ENCODE results near the gene PABPN1. TPM values are rescaled to one million over a fixed set of nuclear protein-coding genes. Genes with fewer than 3 reads are reported as not detected.

The PABPN1 gene
- total and polyA plus RNA-seq, 4 donors = 40.9 to 59.6 (median 48.0) TPM

GRCh38 chr14:23299986-23300686 lies 21.1 kb upstream of the PABPN1 start:
- Histone ChIP-seq H3K4me3 (ENCODE audit: low read depth in 1 of 3, low read length in 3 of 3) (peak overlapping the region; percentile 62 to 69 (median 67)), H3K27me3 (ENCODE audit: control insufficient read depth in 4 of 4, insufficient read depth in 4 of 4, low read length in 3 of 4) (no peaks in the 10 kb centered on the region), H3K9me3 (ENCODE audit: control insufficient read depth in 4 of 4, low read length in 3 of 4) (no peaks in the 10 kb centered on the region), H3K9ac (ENCODE audit: low read depth in 1 of 2, low read length in 2 of 2) (peak overlapping the region; percentile 81 to 93), H3K36me3 (ENCODE audit: control insufficient read depth in 4 of 4, insufficient read depth in 3 of 4, low read depth in 1 of 4, low read length in 3 of 4) (peaks cover 0 to 5% (median 2%) of the 10 kb centered on the region in 4 donors), H3K4me1 (ENCODE audit: control insufficient read depth in 4 of 4, insufficient read depth in 4 of 4, low read length in 3 of 4) (peaks cover 0 to 22% (median 13%) of the 10 kb centered on the region in 4 donors), H3K27ac (ENCODE audit: low read depth in 1 of 2, low read length in 2 of 2) (peak overlapping the region; percentile 75 to 97)
- DNase-seq (ENCODE audit: low spot score) = no peak
- 79% methylated on average over 10 of the region's 10 CpGs for WGBS
- TF ChIP-seq ATF3 (IDR thresholded peaks at IDR 0.05) (no peak), GABPA (IDR thresholded peaks at IDR 0.05 in 1 of 2, conservative IDR thresholded peaks at IDR 0.05 in 1 of 2) (no peak)
- TF ChIP-seq, protein P1, sequence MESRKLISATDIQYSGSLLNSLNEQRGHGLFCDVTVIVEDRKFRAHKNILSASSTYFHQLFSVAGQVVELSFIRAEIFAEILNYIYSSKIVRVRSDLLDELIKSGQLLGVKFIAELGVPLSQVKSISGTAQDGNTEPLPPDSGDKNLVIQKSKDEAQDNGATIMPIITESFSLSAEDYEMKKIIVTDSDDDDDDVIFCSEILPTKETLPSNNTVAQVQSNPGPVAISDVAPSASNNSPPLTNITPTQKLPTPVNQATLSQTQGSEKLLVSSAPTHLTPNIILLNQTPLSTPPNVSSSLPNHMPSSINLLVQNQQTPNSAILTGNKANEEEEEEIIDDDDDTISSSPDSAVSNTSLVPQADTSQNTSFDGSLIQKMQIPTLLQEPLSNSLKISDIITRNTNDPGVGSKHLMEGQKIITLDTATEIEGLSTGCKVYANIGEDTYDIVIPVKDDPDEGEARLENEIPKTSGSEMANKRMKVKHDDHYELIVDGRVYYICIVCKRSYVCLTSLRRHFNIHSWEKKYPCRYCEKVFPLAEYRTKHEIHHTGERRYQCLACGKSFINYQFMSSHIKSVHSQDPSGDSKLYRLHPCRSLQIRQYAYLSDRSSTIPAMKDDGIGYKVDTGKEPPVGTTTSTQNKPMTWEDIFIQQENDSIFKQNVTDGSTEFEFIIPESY (IDR thresholded peaks at IDR 0.05) = no peak

DNA sequence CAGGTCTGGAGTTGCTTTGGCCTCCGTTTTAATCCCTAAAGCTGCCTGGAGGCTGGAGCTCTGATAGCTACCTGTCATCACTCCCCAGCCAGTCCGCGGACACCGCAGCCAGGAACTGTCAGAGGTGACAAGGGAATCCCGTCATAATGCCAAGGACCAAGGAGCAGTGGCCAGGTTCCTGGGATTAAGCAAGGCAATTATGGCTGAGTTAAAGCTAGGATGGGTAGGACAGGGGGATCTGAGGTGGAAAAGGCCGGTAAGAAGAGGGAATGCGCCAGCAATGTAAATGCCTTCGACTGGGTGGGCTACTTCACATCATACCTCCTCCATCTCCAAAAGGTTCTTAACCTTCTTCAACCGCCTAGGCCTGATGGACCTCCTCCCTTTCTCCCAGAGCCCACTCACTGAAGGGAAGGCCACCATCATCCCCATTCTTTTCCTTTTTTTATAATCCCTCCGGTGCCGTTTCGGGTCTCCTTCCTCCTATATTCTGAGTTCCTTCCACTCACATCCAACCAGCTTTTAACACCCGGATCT lies 20.5 kb upstream of the PABPN1 start:
- Histone ChIP-seq H3K9me3 (ENCODE audit: control insufficient read depth in 4 of 4, low read length in 3 of 4) (no peaks in the 10 kb centered on the region), H3K4me3 (ENCODE audit: low read depth in 1 of 3, low read length in 3 of 3) (peak overlapping the region; percentile 62 to 69 (median 67)), H3K36me3 (ENCODE audit: control insufficient read depth in 4 of 4, insufficient read depth in 3 of 4, low read depth in 1 of 4, low read length in 3 of 4) (peaks cover 0 to 5% (median 2%) of the 10 kb centered on the region in 4 donors), H3K27ac (ENCODE audit: low read depth in 1 of 2, low read length in 2 of 2) (peak overlapping the region; percentile 75 to 97), H3K4me1 (ENCODE audit: control insufficient read depth in 4 of 4, insufficient read depth in 4 of 4, low read length in 3 of 4) (peaks cover 0 to 20% (median 14%) of the 10 kb centered on the region in 4 donors), H3K9ac (ENCODE audit: low read depth in 1 of 2, low read length in 2 of 2) (peak overlapping the region; percentile 81 to 93), H3K27me3 (ENCODE audit: control insufficient read depth in 4 of 4, insufficient read depth in 4 of 4, low read length in 3 of 4) (no peaks in the 10 kb centered on the region)
- TF ChIP-seq JUND (IDR thresholded peaks at IDR 0.05) (no peak), GABPA (IDR thresholded peaks at IDR 0.05 in 1 of 2, conservative IDR thresholded peaks at IDR 0.05 in 1 of 2) (peak in 1 of 2 donors; percentile 8)
- WGBS = 6% methylated on average over 13 of the region's 13 CpGs
- no peak for DNase-seq (ENCODE audit: low spot score)

GRCh38 chr14:23301288-23301968 lies 19.8 kb upstream of the PABPN1 start:
- Histone ChIP-seq H3K9me3 (ENCODE audit: control insufficient read depth in 4 of 4, low read length in 3 of 4) (no peaks in the 10 kb centered on the region), H3K36me3 (ENCODE audit: control insufficient read depth in 4 of 4, insufficient read depth in 3 of 4, low read depth in 1 of 4, low read length in 3 of 4) (peaks cover 0 to 5% (median 2%) of the 10 kb centered on the region in 4 donors), H3K27me3 (ENCODE audit: control insufficient read depth in 4 of 4, insufficient read depth in 4 of 4, low read length in 3 of 4) (no peaks in the 10 kb centered on the region), H3K9ac (ENCODE audit: low read depth in 1 of 2, low read length in 2 of 2) (peak overlapping the region; percentile 67 to 78), H3K27ac (ENCODE audit: low read depth in 1 of 2, low read length in 2 of 2) (peak overlapping the region; percentile 97 to 99), H3K4me3 (ENCODE audit: low read depth in 1 of 3, low read length in 3 of 3) (peak overlapping the region; percentile 66 to 76 (median 67)), H3K4me1 (ENCODE audit: control insufficient read depth in 4 of 4, insufficient read depth in 4 of 4, low read length in 3 of 4) (peaks cover 3 to 27% (median 20%) of the 10 kb centered on the region in 4 donors)
- under 1% methylated on average over 87 of the region's 87 CpGs for WGBS
- TF ChIP-seq, protein P1 (IDR thresholded peaks at IDR 0.05) = no peak
- TF ChIP-seq RAD21 (IDR thresholded peaks at IDR 0.05) = peak in 1 of 2 donors; percentile 11
- peak; percentile 3 for TF ChIP-seq FOXA1 (IDR thresholded peaks at IDR 0.05)
- peak in 1 of 2 donors; percentile 16 for TF ChIP-seq RXRA (IDR thresholded peaks at IDR 0.05)
- TF ChIP-seq, protein P2, sequence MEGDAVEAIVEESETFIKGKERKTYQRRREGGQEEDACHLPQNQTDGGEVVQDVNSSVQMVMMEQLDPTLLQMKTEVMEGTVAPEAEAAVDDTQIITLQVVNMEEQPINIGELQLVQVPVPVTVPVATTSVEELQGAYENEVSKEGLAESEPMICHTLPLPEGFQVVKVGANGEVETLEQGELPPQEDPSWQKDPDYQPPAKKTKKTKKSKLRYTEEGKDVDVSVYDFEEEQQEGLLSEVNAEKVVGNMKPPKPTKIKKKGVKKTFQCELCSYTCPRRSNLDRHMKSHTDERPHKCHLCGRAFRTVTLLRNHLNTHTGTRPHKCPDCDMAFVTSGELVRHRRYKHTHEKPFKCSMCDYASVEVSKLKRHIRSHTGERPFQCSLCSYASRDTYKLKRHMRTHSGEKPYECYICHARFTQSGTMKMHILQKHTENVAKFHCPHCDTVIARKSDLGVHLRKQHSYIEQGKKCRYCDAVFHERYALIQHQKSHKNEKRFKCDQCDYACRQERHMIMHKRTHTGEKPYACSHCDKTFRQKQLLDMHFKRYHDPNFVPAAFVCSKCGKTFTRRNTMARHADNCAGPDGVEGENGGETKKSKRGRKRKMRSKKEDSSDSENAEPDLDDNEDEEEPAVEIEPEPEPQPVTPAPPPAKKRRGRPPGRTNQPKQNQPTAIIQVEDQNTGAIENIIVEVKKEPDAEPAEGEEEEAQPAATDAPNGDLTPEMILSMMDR (IDR thresholded peaks at IDR 0.05; ENCODE audit: low read depth, low read length, missing input control) = peak; percentile 69
- peak in 1 of 2 donors; percentile 6 for TF ChIP-seq GABPA (IDR thresholded peaks at IDR 0.05 in 1 of 2, conservative IDR thresholded peaks at IDR 0.05 in 1 of 2)
- TF ChIP-seq SP1 (IDR thresholded peaks at IDR 0.05) = peak; percentile 48
- TF ChIP-seq FOXA2 (IDR thresholded peaks at IDR 0.05) = no peak
- TF ChIP-seq YY1 (IDR thresholded peaks at IDR 0.05) = no peak
- peak; percentile 36 for TF ChIP-seq REST (IDR thresholded peaks at IDR 0.05)
- peak in 1 of 2 donors; percentile 59 for TF ChIP-seq EGR1 (IDR thresholded peaks at IDR 0.05; ENCODE audit: low read depth in 2 of 2)
- peak; percentile 95 for DNase-seq (ENCODE audit: low spot score)
